ENCODE results near the gene MAGEA4.

The MAGEA4 gene

DNA sequence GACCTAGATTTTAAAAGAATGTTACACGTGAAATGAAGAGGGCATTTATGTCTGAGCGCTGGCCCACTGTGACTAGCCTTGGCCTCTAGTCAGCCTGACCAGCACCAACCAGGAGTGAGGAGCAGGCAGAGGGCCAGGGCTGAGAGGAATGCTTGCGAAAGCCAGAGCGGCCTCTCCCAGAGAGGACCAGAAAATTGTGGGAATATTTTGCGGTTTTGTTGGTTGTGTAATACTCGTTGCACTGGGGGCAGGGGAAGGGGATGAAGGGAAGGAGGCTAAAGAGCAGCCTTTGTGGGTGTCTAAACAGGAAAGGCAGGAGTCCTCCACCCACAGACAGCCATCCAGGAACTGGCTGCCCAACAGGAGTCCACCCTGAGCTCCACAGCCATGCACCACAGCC is 58.0 kb downstream of the MAGEA4 start:
- Histone ChIP-seq H3K4me1 (ENCODE audit: control insufficient read depth, insufficient read depth, low read length, poor library complexity, severe bottlenecking) (no peaks in the 10 kb centered on the region), H3K9me3 (ENCODE audit: control insufficient read depth, low read length) (no peaks in the 10 kb centered on the region), H3K27ac (ENCODE audit: insufficient read depth, low read length, poor library complexity, severe bottlenecking) (no peak overlapping the region), H3K4me3 (ENCODE audit: insufficient read depth, low read depth, low read length, poor library complexity, severe bottlenecking) (no peak overlapping the region), H3K36me3 (ENCODE audit: control insufficient read depth, insufficient read depth, low read length) (no peaks in the 10 kb centered on the region), H3K27me3 (replicated peaks; ENCODE audit: control insufficient read depth, insufficient read depth, low read length, poor library complexity, severe bottlenecking) (peaks cover 3% of the 10 kb centered on the region)
- no peak for DNase-seq

DNA sequence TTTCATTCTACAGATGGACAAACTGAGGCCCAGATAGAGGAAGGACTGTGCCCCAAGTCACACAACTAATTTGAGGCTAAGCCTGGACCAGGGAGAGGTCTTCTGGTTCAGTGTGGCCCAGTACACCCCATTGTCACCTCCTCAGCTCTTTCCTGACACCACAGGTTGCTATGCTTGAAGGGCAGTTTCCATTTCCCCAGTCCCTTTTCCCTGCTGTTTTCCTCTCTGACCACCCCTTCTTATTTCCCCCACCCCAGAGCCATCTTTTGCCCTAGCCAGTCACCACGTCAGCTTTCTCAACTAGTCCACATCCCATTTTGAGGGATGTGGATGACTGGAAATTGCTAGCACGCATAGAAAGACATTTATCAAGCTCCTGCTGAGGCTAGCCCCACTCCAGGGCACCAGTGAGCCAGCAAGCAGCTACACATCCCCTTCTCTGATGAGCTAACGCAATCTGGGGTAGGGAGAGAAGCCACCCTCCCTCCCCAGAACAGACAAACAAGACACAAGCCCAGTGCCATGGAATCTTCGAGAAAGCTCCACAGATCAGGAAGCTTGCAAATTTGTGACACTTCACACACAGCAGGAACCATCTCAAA is 60.5 kb downstream of the MAGEA4 start:
- peaks cover 7% of the 10 kb centered on the region for H3K27me3 ChIP-seq (replicated peaks; ENCODE audit: control insufficient read depth, insufficient read depth, low read length, poor library complexity, severe bottlenecking)
- no peak overlapping the region for H3K4me3 ChIP-seq (ENCODE audit: insufficient read depth, low read depth, low read length, poor library complexity, severe bottlenecking)
- no peak for DNase-seq
- no peaks in the 10 kb centered on the region for H3K4me1 ChIP-seq (ENCODE audit: control insufficient read depth, insufficient read depth, low read length, poor library complexity, severe bottlenecking)
- H3K36me3 ChIP-seq (ENCODE audit: control insufficient read depth, insufficient read depth, low read length): no peaks in the 10 kb centered on the region
- H3K9me3 ChIP-seq (ENCODE audit: control insufficient read depth, low read length): no peaks in the 10 kb centered on the region
- H3K27ac ChIP-seq (ENCODE audit: insufficient read depth, low read length, poor library complexity, severe bottlenecking): no peak overlapping the region

DNA sequence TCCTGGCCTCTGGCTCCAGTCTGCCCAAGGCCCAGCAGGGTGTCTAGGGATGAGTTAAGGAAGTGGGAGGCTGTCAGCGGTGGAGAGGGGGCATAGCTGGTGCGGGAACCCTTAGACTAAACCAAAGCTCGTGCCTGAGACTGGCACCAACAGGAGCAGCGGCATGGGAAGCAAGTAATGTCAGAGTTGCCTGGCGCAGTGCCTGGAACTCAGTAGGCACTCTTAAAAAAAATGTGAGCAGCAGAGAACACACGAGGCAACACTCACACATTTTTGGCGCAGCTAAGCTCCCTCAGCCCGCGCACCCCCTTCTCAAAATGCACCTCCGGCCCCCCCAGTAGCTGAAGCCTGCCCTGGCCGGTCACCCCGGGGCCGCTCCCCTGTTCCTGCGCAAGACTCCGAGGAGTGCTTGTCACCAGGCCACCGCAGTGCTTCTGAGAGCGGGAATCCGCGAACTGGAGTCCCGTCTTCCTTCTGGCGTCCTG is 61.2 kb downstream of the MAGEA4 start:
- Histone ChIP-seq H3K27ac (ENCODE audit: insufficient read depth, low read length, poor library complexity, severe bottlenecking) (no peak overlapping the region), H3K4me1 (ENCODE audit: control insufficient read depth, insufficient read depth, low read length, poor library complexity, severe bottlenecking) (no peaks in the 10 kb centered on the region), H3K27me3 (replicated peaks; ENCODE audit: control insufficient read depth, insufficient read depth, low read length, poor library complexity, severe bottlenecking) (peaks cover 7% of the 10 kb centered on the region), H3K4me3 (ENCODE audit: insufficient read depth, low read depth, low read length, poor library complexity, severe bottlenecking) (no peak overlapping the region), H3K9me3 (ENCODE audit: control insufficient read depth, low read length) (no peaks in the 10 kb centered on the region), H3K36me3 (ENCODE audit: control insufficient read depth, insufficient read depth, low read length) (no peaks in the 10 kb centered on the region)
- DNase-seq: no peak
